GM12878 (cell line): ENCODE data around the gene HUS1B. TPM values are rescaled to one million over a fixed set of nuclear protein-coding genes. Genes with fewer than 3 reads are reported as not detected.

Experiments used
- ATAC-seq: fragments of 200-7000 bp; cut with Tn5 transposase; 3 replicates; pipeline ENCODE4 v1.9.1; 2020; ENCODE audit warnings: mild to moderate bottlenecking, moderate library complexity
- BruUV-seq: library from RNA; stranded (reverse); fragments of 400-500 nt; replicated peaks from 2 replicates; lab custom pipeline; 2021; lab: Mats Ljungman, UMichigan
- CTCF ChIA-PET: fragments of 300-600 bp; sonication (Branson Sonifier 250); formaldehyde crosslinking; extraction: SDS; loops from one replicate; lab custom pipeline; 2021; ENCODE audit warnings: inconsistent platforms; lab: Yijun Ruan, JAX
- POLR2A ChIA-PET: fragments of 350-600 bp; formaldehyde crosslinking; extraction: SDS; loops from one replicate; lab custom pipeline; 2021; ENCODE audit warnings: inconsistent platforms; lab: Charles Lee
- RAD21 ChIA-PET: fragments of 300-600 bp; sonication (Branson Sonifier 250); formaldehyde crosslinking; loops from one replicate; lab custom pipeline; 2023; ENCODE audit warnings: antibody characterized with exemption; ENCODE audit not compliant: unreplicated experiment; lab: Charles Lee
- SMC1A ChIA-PET: fragments of 300-600 bp; sonication (Branson Sonifier 250); formaldehyde crosslinking; loops from one replicate; lab custom pipeline; 2023; ENCODE audit not compliant: unreplicated experiment, uncharacterized antibody; lab: Charles Lee
- DNase-seq: peaks from one replicate; pipeline ENCODE4 v3.0.0-alpha.2; 2011; ENCODE audit warnings: low read depth, low spot score
- FAIRE-seq: peaks from 3 replicates; lab custom pipeline; 2011; peaks lifted over from hg19 to GRCh38; lab: Jason Lieb, UNC
- H2AFZ ChIP-seq: 2 replicates; pipeline ENCODE4 v1.6.0; 2011; ENCODE audit warnings: low read depth, low read length, control low read depth; ENCODE audit not compliant: control insufficient read depth
- H3K27ac ChIP-seq: 2 replicates; pipeline ENCODE4 v1.5.1; 2011; ENCODE audit warnings: control low read depth; ENCODE audit not compliant: control insufficient read depth, insufficient read depth
- H3K27me3 ChIP-seq, 2 experiments: replicated peaks in 1 of 2; 2 replicates each; pipeline versions ENCODE4 v1.6.0 to v1.6.1; 2011; ENCODE audit warnings: low read length in 1 of 2; ENCODE audit not compliant: control insufficient read depth in 2 of 2, insufficient read depth in 2 of 2
- H3K36me3 ChIP-seq, 2 experiments: 2 replicates each; pipeline ENCODE4 v1.5.1; 2011; ENCODE audit warnings: low read length in 1 of 2; ENCODE audit not compliant: control insufficient read depth in 2 of 2, insufficient read depth in 2 of 2
- H3K4me1 ChIP-seq: 2 replicates; pipeline ENCODE4 v1.6.1; 2011; ENCODE audit warnings: mild to moderate bottlenecking, low read length, moderate library complexity, mixed read lengths; ENCODE audit not compliant: control insufficient read depth, insufficient read depth
- H3K4me2 ChIP-seq: 2 replicates; pipeline ENCODE4 v1.6.0; 2011; ENCODE audit warnings: control low read depth; ENCODE audit not compliant: control insufficient read depth, insufficient read depth
- H3K4me3 ChIP-seq: fragments of 200-600 bp; sonication (generic); 2 replicates; pipeline ENCODE4 v1.5.1; 2016
- H3K79me2 ChIP-seq: 2 replicates; pipeline ENCODE4 v1.6.0; 2011; ENCODE audit warnings: low read length; ENCODE audit not compliant: control insufficient read depth, insufficient read depth
- H3K9ac ChIP-seq: 2 replicates; pipeline ENCODE4 v1.8.0; 2011; ENCODE audit warnings: low read length, control low read depth, mixed read lengths; ENCODE audit not compliant: control insufficient read depth, insufficient read depth
- H3K9me3 ChIP-seq: replicated peaks from 3 replicates; pipeline ENCODE4 v1.5.1; 2011; ENCODE audit warnings: mild to moderate bottlenecking, low read length; ENCODE audit not compliant: control insufficient read depth, insufficient read depth
- H4K20me1 ChIP-seq: 2 replicates; pipeline ENCODE4 v1.6.0; 2011; ENCODE audit not compliant: control insufficient read depth, insufficient read depth
- CBX3 ChIP-seq: fragments of 200-600 bp; sonication (generic); IDR thresholded peaks from 2 replicates; pipeline ENCODE4 v1.6.1; 2016; ENCODE audit warnings: low read depth, borderline replicate concordance
- ESRRA ChIP-seq: IDR thresholded peaks from 2 replicates; pipeline ENCODE4 v1.6.1; 2012; ENCODE audit warnings: mild to moderate bottlenecking, low read length, improper control_type of control experiment
- HCFC1 ChIP-seq: fragments of 150-350 bp; IDR thresholded peaks from 2 replicates; pipeline ENCODE4 v1.6.1; 2014; ENCODE audit warnings: low read length
- KDM1A ChIP-seq: fragments of 200-600 bp; sonication (generic); IDR thresholded peaks from 2 replicates; pipeline ENCODE4 v1.6.1; 2016; ENCODE audit warnings: borderline replicate concordance
- MYC ChIP-seq: IDR thresholded peaks from 2 replicates; pipeline ENCODE4 v1.6.1; 2011; ENCODE audit warnings: mild to moderate bottlenecking, low read length, moderate library complexity, inconsistent platforms; ENCODE audit not compliant: insufficient read depth, insufficient replicate concordance, insufficient read length, severe bottlenecking
- NFXL1 ChIP-seq: fragments of 450-650 bp; IDR thresholded peaks from 2 replicates; pipeline ENCODE4 v1.6.1; 2017; ENCODE audit warnings: antibody characterized with exemption, mild to moderate bottlenecking, borderline replicate concordance
- NFYB ChIP-seq: IDR thresholded peaks from 2 replicates; pipeline ENCODE4 v1.6.1; 2011; ENCODE audit warnings: low read depth, mild to moderate bottlenecking, low read length, improper control_type of control experiment, moderate library complexity; ENCODE audit not compliant: insufficient read depth
- SIX5 ChIP-seq: IDR thresholded peaks from 2 replicates; pipeline ENCODE4 v1.6.1; 2011; ENCODE audit warnings: mild to moderate bottlenecking, low read depth, low read length, moderate library complexity; ENCODE audit not compliant: severe bottlenecking
- SMC3 ChIP-seq: IDR thresholded peaks from 2 replicates; pipeline ENCODE4 v1.6.1; 2011; ENCODE audit warnings: low read length, improper control_type of control experiment, borderline replicate concordance
- WGBS: methylation state at CpG from one replicate; pipeline ENCODE4 v1.1.6; 2016; ENCODE audit warnings: low lambda C conversion rate; ENCODE audit not compliant: insufficient replicate concordance, insufficient coverage; ENCODE audit errors: missing lambda C conversion rate; 5-methylcytosine and 5-hydroxymethylcytosine counted together
- in situ Hi-C: fragments of 300-500 bp; cut with MboI; formaldehyde crosslinking; loops from 9 replicates; pipeline ENCODE4 v1.14.3; 2018; ENCODE audit warnings: mixed read lengths
- intact Hi-C: fragments of 100-400 bp; cut with micrococcal nuclease; formaldehyde crosslinking; loops from one replicate; pipeline ENCODE4 v1.14.2; 2022; ENCODE audit not compliant: unreplicated experiment
- polyA plus RNA-seq, 11 experiments: library from polyadenylated mRNA; depleted of rRNA in 4 of 11; unstranded in 6 of 11; stranded (reverse) in 5 of 11; fragments of >200 nt; fragmentation: Nextera tagmentation in 4 of 11; fragmentation: Illumina TruSeq in 1 of 11; extraction: Ambion mirVana in 4 of 11; extraction: Trizol in 1 of 11; gene quantifications; 1 replicate in 1 of 11; 2 replicates in 10 of 11; pipeline versions ENCODE4 v1.2.1 to v1.2.3, GENCODE V29; 2011 to 2016; ENCODE audit warnings: inconsistent platforms in 2 of 11, missing spikeins in 2 of 11, low read depth in 1 of 11
- total RNA-seq, 4 experiments: library from RNA; depleted of rRNA in 3 of 4; stranded (reverse); fragments of >200 nt in 3 of 4; fragmentation: Illumina TruSeq in 1 of 4; extraction: Trizol in 1 of 4; gene quantifications; 2 replicates each; pipeline versions ENCODE4 v1.2.1 to v1.2.3, GENCODE V29; 2013 to 2021
- TF ChIP-seq, protein P1 (sequence below): fragments of 450-650 bp; conservative IDR thresholded peaks from 2 replicates; pipeline ENCODE4 v1.6.1; 2017; ENCODE audit warnings: mild to moderate bottlenecking, moderate library complexity
- TF ChIP-seq, protein P2 (sequence below): IDR thresholded peaks from 2 replicates; pipeline ENCODE4 v1.6.1; 2012; ENCODE audit warnings: low read length, inconsistent platforms
- TF ChIP-seq, protein P3 (sequence below): fragments of 450-650 bp; IDR thresholded peaks from 2 replicates; pipeline ENCODE4 v1.6.1; 2014; ENCODE audit warnings: mild to moderate bottlenecking

Gene HUS1B
- total and polyA plus RNA-seq, 10 of the 15 experiments (the other 5 are each of a cell fraction or from before 2014, with no cell fraction given): 0.11 to 1.3 (median 0.68) TPM; not detected in 3

DNA sequence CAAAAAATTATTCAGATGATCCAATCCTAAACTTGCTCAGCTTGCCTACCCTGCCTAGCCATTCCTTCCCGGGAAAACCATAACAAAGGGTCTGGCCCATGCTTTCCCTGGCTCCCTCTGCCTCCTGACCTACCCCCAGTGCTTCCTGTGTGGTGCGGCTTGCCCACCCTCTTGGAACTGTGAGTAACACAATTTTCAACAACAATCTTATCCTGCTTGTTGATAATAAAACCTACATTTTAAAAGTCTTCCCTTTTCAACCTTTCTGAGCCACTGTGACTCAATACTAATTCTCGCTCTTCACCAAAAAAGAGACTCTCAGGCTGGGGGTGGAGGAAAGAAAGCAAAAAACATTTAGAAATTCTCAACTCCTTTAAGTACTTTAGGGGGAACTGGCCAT, 18.1 kb upstream of the HUS1B start:
- Histone ChIP-seq H2AFZ (no peak overlapping the region), H3K4me1 (no peaks in the 10 kb centered on the region), H3K36me3 (peaks cover 0 to 4% of the 10 kb centered on the region in 2 experiments; a peak in 1 of 4 replicates), H3K9me3 (no peaks in the 10 kb centered on the region), H3K4me3 (no peak overlapping the region), H4K20me1 (no peaks in the 10 kb centered on the region), H3K9ac (no peak overlapping the region), H3K27me3 (no peaks in the 10 kb centered on the region), H3K4me2 (no peak overlapping the region), H3K27ac (no peak overlapping the region), H3K79me2 (peaks cover 3% of the 10 kb centered on the region)
- ATAC-seq (no peak), FAIRE-seq (no peak), DNase-seq (no peak)
- RAD21 ChIA-PET: no interaction called here
- no TSS peak for BruUV-seq
- POLR2A ChIA-PET: interaction anchor here (0.5 kb wide), 1 partner anchor 26 kb away, joined by 4 read pairs; no protein-coding TSS in a partner anchor
- SMC1A ChIA-PET: interaction anchor here (1.1 to 1.5 kb wide), 2 partner anchors 8 to 9 kb away, joined by 5 to 7 read pairs; no protein-coding TSS in a partner anchor
- CTCF ChIA-PET: interaction anchor here (1.0 to 1.2 kb wide), 2 partner anchors 19 to 47 kb away, joined by 3 to 7 read pairs; no protein-coding TSS in a partner anchor
- in situ Hi-C loops: no loop called here
- intact Hi-C loops: no loop called here
- 95% methylated on average over 3 of the region's 3 CpGs for WGBS
- TF ChIP-seq, protein P1, sequence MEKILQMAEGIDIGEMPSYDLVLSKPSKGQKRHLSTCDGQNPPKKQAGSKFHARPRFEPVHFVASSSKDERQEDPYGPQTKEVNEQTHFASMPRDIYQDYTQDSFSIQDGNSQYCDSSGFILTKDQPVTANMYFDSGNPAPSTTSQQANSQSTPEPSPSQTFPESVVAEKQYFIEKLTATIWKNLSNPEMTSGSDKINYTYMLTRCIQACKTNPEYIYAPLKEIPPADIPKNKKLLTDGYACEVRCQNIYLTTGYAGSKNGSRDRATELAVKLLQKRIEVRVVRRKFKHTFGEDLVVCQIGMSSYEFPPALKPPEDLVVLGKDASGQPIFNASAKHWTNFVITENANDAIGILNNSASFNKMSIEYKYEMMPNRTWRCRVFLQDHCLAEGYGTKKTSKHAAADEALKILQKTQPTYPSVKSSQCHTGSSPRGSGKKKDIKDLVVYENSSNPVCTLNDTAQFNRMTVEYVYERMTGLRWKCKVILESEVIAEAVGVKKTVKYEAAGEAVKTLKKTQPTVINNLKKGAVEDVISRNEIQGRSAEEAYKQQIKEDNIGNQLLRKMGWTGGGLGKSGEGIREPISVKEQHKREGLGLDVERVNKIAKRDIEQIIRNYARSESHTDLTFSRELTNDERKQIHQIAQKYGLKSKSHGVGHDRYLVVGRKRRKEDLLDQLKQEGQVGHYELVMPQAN: no peak
- TF ChIP-seq NFYB (no peak), KDM1A (no peak), CBX3 (no peak)

DNA sequence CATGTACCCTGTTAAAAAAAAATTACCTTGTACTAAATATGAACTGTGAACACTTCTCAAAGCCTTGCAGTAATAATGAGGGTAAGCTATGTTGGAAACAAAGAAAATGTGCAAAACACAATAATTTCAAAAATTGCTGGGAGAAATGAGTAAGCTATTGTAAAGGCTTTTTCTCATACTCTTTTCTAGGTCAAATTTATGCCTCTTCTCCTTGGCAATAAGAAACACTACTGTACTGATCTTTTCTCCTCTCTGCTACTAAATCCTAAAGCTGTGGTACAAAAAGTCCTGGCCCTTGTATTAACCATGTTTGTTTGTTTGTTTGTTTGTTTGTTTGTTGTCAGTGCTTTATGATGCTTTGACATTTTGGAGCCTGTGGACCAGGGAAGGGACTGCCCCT, 17.5 kb upstream of the HUS1B start:
- Histone ChIP-seq H3K9ac (no peak overlapping the region), H3K27ac (no peak overlapping the region), H3K27me3 (no peaks in the 10 kb centered on the region), H3K4me3 (no peak overlapping the region), H4K20me1 (no peaks in the 10 kb centered on the region), H3K4me2 (no peak overlapping the region), H3K9me3 (no peaks in the 10 kb centered on the region), H3K79me2 (peaks cover 3% of the 10 kb centered on the region), H3K4me1 (no peaks in the 10 kb centered on the region), H3K36me3 (peaks cover 0 to 3% of the 10 kb centered on the region in 2 experiments; a peak in 1 of 4 replicates), H2AFZ (no peak overlapping the region)
- in situ Hi-C loops: no loop called here
- SMC1A ChIA-PET: interaction anchor here (0.9 to 1.6 kb wide), 4 partner anchors 9 to 488 kb away, joined by 3 to 7 read pairs (median 4); no protein-coding TSS in a partner anchor
- ATAC-seq: no peak
- RAD21 ChIA-PET: no interaction called here
- no peak for FAIRE-seq
- intact Hi-C loops: no loop called here
- no peak for DNase-seq
- CTCF ChIA-PET: interaction anchor here (0.6 to 1.2 kb wide), 3 partner anchors 19 to 761 kb away, joined by 3 to 7 read pairs (median 5); no protein-coding TSS in a partner anchor
- BruUV-seq: no TSS peak
- POLR2A ChIA-PET: interaction anchor here (0.5 to 0.6 kb wide), 3 partner anchors 9 to 26 kb away, joined by 3 to 12 read pairs (median 4); no protein-coding TSS in a partner anchor
- TF ChIP-seq ESRRA: no peak
- no peak for TF ChIP-seq MYC
- no peak for TF ChIP-seq HCFC1
- TF ChIP-seq, protein P2, sequence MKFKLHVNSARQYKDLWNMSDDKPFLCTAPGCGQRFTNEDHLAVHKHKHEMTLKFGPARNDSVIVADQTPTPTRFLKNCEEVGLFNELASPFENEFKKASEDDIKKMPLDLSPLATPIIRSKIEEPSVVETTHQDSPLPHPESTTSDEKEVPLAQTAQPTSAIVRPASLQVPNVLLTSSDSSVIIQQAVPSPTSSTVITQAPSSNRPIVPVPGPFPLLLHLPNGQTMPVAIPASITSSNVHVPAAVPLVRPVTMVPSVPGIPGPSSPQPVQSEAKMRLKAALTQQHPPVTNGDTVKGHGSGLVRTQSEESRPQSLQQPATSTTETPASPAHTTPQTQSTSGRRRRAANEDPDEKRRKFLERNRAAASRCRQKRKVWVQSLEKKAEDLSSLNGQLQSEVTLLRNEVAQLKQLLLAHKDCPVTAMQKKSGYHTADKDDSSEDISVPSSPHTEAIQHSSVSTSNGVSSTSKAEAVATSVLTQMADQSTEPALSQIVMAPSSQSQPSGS: no peak
- no peak for TF ChIP-seq NFXL1
- TF ChIP-seq SIX5: no peak
- TF ChIP-seq, protein P3, sequence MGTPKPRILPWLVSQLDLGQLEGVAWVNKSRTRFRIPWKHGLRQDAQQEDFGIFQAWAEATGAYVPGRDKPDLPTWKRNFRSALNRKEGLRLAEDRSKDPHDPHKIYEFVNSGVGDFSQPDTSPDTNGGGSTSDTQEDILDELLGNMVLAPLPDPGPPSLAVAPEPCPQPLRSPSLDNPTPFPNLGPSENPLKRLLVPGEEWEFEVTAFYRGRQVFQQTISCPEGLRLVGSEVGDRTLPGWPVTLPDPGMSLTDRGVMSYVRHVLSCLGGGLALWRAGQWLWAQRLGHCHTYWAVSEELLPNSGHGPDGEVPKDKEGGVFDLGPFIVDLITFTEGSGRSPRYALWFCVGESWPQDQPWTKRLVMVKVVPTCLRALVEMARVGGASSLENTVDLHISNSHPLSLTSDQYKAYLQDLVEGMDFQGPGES: no peak
- TF ChIP-seq SMC3: no peak
